ENCODE results near the gene POLD1. TPM values are rescaled to one million over a fixed set of nuclear protein-coding genes. Genes with fewer than 3 reads are reported as not detected.

The POLD1 gene
- total RNA-seq, 2 experiments from 2014 or later: 158 to 215 TPM

DNA sequence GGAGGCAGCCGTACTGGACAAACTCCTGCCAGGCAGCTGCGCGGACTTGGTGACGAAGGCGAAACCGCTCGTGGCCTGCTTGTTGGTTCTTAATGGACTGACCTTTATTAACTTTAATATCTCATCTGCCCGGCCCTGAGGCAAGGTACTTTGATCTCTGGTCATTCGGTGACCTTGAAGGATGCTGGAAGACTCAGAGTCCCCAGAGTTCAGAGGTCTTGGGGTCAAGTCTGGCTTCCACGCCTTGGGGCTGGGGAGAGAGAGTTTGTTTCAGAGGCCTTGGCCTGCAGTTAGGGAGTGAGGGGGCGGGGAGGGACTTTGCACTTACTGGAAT is 82.5 kb downstream of the POLD1 start:
- no peak for ATAC-seq
- CTCF ChIA-PET: interaction anchor here (1.3 to 2.8 kb wide), 2 partner anchors 8 to 98 kb away, joined by 3 to 10 read pairs; no protein-coding TSS in a partner anchor
- H3K9me3 Mint-ChIP-seq (ENCODE audit: low read depth): no peaks in the 10 kb centered on the region
- H3K36me3 Mint-ChIP-seq: no peaks in the 10 kb centered on the region
- H3K27me3 Mint-ChIP-seq: no peaks in the 10 kb centered on the region
- H3K27ac Mint-ChIP-seq: no peak overlapping the region
- H3K4me1 Mint-ChIP-seq: no peaks in the 10 kb centered on the region
- H3K4me3 Mint-ChIP-seq: no peak overlapping the region
- DNase-seq: no peak

DNA sequence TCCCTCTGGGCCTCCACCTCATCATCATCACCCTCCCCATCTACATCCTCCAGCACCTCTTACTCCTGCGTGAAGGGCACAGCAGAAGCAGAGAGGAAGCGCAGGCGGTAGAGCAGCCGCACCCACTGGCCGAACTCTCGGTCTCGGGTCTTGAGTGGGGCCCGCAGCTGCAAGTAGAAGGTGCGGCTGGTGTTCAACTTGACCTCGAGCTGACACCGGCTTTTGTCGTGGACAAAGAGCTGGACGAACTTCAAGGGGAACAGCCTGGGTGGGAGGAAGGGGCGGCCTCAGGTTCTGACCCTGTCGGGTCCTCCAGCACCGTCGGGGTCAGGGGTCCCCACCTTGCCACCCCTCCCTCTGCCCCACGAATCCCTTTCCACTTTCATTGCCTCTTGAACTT is 83.4 kb downstream of the POLD1 start:
- CTCF ChIA-PET: no interaction called here
- Mint-ChIP-seq H3K27me3 (no peaks in the 10 kb centered on the region), H3K4me3 (no peak overlapping the region), H3K9me3 (ENCODE audit: low read depth) (no peaks in the 10 kb centered on the region), H3K27ac (no peak overlapping the region), H3K36me3 (no peaks in the 10 kb centered on the region), H3K4me1 (no peaks in the 10 kb centered on the region)
- ATAC-seq (no peak), DNase-seq (no peak)

Other genes starting within 250 kb of the POLD1 start
- gene IZUMO2, start 221.1 kb upstream of the POLD1 start, total RNA-seq: not detected
- not detected for gene MYH14, start 180.7 kb upstream of the POLD1 start, total RNA-seq
- 1 to 10 TPM; 1.3 to 2.3 TPM for gene KCNC3, start 55.0 kb upstream of the POLD1 start, total RNA-seq
- 1 to 10 TPM; 5.3 to 8.8 TPM for gene NAPSA, start 18.7 kb upstream of the POLD1 start, total RNA-seq
- 10 to 100 TPM; 62.2 to 69.8 TPM for gene NR1H2, start 7.9 kb upstream of the POLD1 start, total RNA-seq
- gene SPIB, start 34.6 kb downstream of the POLD1 start, total RNA-seq: under 1 TPM; 0.23 to 0.66 TPM
- gene MYBPC2, start 48.5 kb downstream of the POLD1 start, total RNA-seq: not detected
- 10 to 100 TPM; 47.8 to 57.2 TPM for gene EMC10, start 92.2 kb downstream of the POLD1 start, total RNA-seq
- not detected for gene GARIN5A, start 92.5 kb downstream of the POLD1 start, total RNA-seq
- 10 to 100 TPM; 40.2 to 41.7 TPM for gene JOSD2, start 126.8 kb downstream of the POLD1 start, total RNA-seq
- gene ASPDH, start 129.6 kb downstream of the POLD1 start, total RNA-seq: not detected
- not detected for gene LRRC4B, start 184.1 kb downstream of the POLD1 start, total RNA-seq